Fibroblast of mammary gland (primary cell): ENCODE data around the gene ZC3HAV1.
"Not testable (repeated sequence)": the region's sequence is repeated elsewhere in the genome, so short reads cannot be mapped to it uniquely, and the experiment has no call there.

ENCODE experiments used
- DNase-seq: peaks from one replicate; pipeline ENCODE4 v3.0.0-alpha.2; 2010; ENCODE audit warnings: low read depth
- H3K4me3 ChIP-seq: 2 replicates; pipeline ENCODE4 v1.5.1; 2011; ENCODE audit warnings: low read depth, mild to moderate bottlenecking, low read length, moderate library complexity; ENCODE audit not compliant: control insufficient read depth
- CTCF ChIP-seq: conservative IDR thresholded peaks from 2 replicates; pipeline ENCODE4 v1.5.1; 2011; ENCODE audit warnings: low read depth, low read length, inconsistent platforms; ENCODE audit not compliant: control insufficient read depth, insufficient read depth

The ZC3HAV1 gene

GRCh38 chr7:139032473-139032872 lies 77.0 kb downstream of the ZC3HAV1 start:
- no peak overlapping the region for H3K4me3 ChIP-seq
- no peak for TF ChIP-seq CTCF
- DNase-seq = no peak

GRCh38 chr7:139029353-139029752 lies 80.2 kb downstream of the ZC3HAV1 start:
- DNase-seq = no peak
- TF ChIP-seq CTCF = no peak
- H3K4me3 ChIP-seq = no peak overlapping the region

GRCh38 chr7:139026551-139026950 lies 83.0 kb downstream of the ZC3HAV1 start:
- TF ChIP-seq CTCF = no peak
- no peak for DNase-seq

GRCh38 chr7:139025861-139026260 lies 83.7 kb downstream of the ZC3HAV1 start:
- not testable (repeated sequence) for H3K4me3 ChIP-seq, DNase-seq

More at GRCh38 chr7:139026551-139026950, 83.0 kb downstream of the ZC3HAV1 start:
- no peak overlapping the region for H3K4me3 ChIP-seq

GRCh38 chr7:139023076-139023475 lies 86.4 kb downstream of the ZC3HAV1 start:
- H3K4me3 ChIP-seq = no peak overlapping the region
- DNase-seq = no peak
- TF ChIP-seq CTCF = no peak

- no peak overlapping the region for H3K4me3 ChIP-seq
- no peak for TF ChIP-seq CTCF
- DNase-seq = no peak
These were observed 87.2 kb downstream of the ZC3HAV1 start for GRCh38 chr7:139022286-139022685.

GRCh38 chr7:139018910-139019309 lies 90.6 kb downstream of the ZC3HAV1 start:
- DNase-seq = no peak
- no peak for TF ChIP-seq CTCF
- H3K4me3 ChIP-seq = no peak overlapping the region
